ENCODE results near the gene UBASH3A.
A peak's percentile ranks its signal among the peaks of the same experiment; 100 is the strongest.

Gene UBASH3A

GRCh38 chr21:42441963-42442362, 38.3 kb downstream of the UBASH3A start:
- H4K20me1 ChIP-seq (ENCODE audit: insufficient read depth, low read length) = no peaks in the 10 kb centered on the region
- no peaks in the 10 kb centered on the region for H3K9me3 ChIP-seq (ENCODE audit: insufficient read depth, low read length, severe bottlenecking)
- no peaks in the 10 kb centered on the region for H3K79me2 ChIP-seq (ENCODE audit: insufficient read depth, low read length)
- H2AFZ ChIP-seq (ENCODE audit: low read depth, low read length) = no peak overlapping the region
- H3K36me3 ChIP-seq (ENCODE audit: insufficient read depth, low read length) = peaks cover 97% of the 10 kb centered on the region
- H3K27me3 ChIP-seq (ENCODE audit: insufficient read depth, low read length, poor library complexity) = no peaks in the 10 kb centered on the region
- H3K4me2 ChIP-seq (ENCODE audit: insufficient read depth, low read length) = no peak overlapping the region
- peak overlapping the region; percentile 42; the same call in 1 of the 2 replicates for H3K27ac ChIP-seq (ENCODE audit: low read length)
- ATAC-seq (ENCODE audit: insufficient read depth, low read depth) (no peak), DNase-seq (no peak)
- no peak overlapping the region for H3K4me3 ChIP-seq (ENCODE audit: low read depth in 1 of 2, low read length in 2 of 2)
- TF ChIP-seq CTCF (IDR thresholded peaks at IDR 0.05; ENCODE audit: borderline replicate concordance, extremely low read depth, low read length, poor library complexity, severe bottlenecking) (no peak), EZH2 (IDR thresholded peaks at IDR 0.05; ENCODE audit: borderline replicate concordance, low read depth, low read length, severe bottlenecking) (no peak)
- no peaks in the 10 kb centered on the region for H3K4me1 ChIP-seq (ENCODE audit: insufficient read depth, low read length)
- no peak overlapping the region for H3K9ac ChIP-seq (ENCODE audit: low read depth, low read length)

- Histone ChIP-seq H3K79me2 (ENCODE audit: insufficient read depth, low read length) (no peaks in the 10 kb centered on the region), H3K4me1 (ENCODE audit: insufficient read depth, low read length) (no peaks in the 10 kb centered on the region; the same call in 1 of the 2 replicates), H3K27me3 (ENCODE audit: insufficient read depth, low read length, poor library complexity) (no peaks in the 10 kb centered on the region), H4K20me1 (ENCODE audit: insufficient read depth, low read length) (no peaks in the 10 kb centered on the region), H3K4me3 (ENCODE audit: low read depth in 1 of 2, low read length in 2 of 2) (no peak overlapping the region), H2AFZ (ENCODE audit: low read depth, low read length) (no peak overlapping the region), H3K4me2 (ENCODE audit: insufficient read depth, low read length) (no peak overlapping the region), H3K27ac (ENCODE audit: low read length) (no peak overlapping the region), H3K9ac (ENCODE audit: low read depth, low read length) (no peak overlapping the region), H3K36me3 (ENCODE audit: insufficient read depth, low read length) (peaks cover 95% of the 10 kb centered on the region), H3K9me3 (ENCODE audit: insufficient read depth, low read length, severe bottlenecking) (no peaks in the 10 kb centered on the region)
- ATAC-seq (ENCODE audit: insufficient read depth, low read depth) (no peak), DNase-seq (no peak)
- TF ChIP-seq CTCF (IDR thresholded peaks at IDR 0.05; ENCODE audit: borderline replicate concordance, extremely low read depth, low read length, poor library complexity, severe bottlenecking) = no peak
- no peak for TF ChIP-seq EZH2 (IDR thresholded peaks at IDR 0.05; ENCODE audit: borderline replicate concordance, low read depth, low read length, severe bottlenecking)
These were observed 39.6 kb downstream of the UBASH3A start for GRCh38 chr21:42443181-42443785.

DNA sequence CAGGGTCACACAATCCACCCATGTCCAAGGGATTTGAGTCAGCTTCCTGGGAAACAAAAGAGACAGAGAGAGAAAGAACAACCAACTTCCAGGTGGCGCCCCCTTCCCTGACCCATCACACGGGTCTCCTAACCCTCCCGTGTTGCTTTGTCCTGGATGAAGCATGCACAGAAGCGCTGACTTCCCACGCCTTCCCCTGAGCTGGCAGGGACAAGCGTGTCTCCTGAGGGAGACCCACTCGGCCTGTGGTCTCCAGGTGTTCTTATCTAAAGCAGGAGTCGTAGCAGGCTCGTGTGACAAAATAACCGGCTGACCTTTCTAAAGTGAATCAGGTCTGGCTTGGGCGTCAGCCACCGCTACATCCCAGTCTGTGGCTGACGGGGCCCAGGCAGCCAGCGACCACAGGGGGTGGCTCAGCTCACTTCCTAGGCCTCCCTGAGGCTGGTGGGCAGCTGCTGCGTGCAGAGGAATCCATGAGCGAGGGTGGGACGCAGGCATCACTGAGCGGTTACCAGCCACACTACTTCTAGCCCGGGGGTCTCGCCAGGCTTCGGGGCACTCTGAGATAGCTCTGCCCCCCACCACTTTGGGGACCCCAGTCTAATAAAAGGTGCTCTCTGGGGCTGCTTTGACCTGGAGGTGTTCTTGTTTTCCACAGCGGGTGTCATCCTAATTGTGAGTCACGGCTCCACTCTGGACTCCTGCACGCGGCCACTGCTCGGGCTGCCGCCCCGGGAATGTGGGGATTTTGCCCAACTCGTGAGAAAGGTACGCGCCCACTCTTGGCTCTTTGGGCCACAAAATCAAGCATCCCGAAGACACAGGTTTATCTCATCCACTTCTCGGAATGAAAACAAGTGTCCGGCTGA, 40.4 kb downstream of the UBASH3A start:
- H3K4me2 ChIP-seq (ENCODE audit: insufficient read depth, low read length) = no peak overlapping the region
- peaks cover 86% of the 10 kb centered on the region for H3K36me3 ChIP-seq (ENCODE audit: insufficient read depth, low read length)
- no peak overlapping the region for H3K4me3 ChIP-seq (ENCODE audit: low read depth in 1 of 2, low read length in 2 of 2)
- no peak for DNase-seq
- H3K79me2 ChIP-seq (ENCODE audit: insufficient read depth, low read length) = no peaks in the 10 kb centered on the region
- ATAC-seq (ENCODE audit: insufficient read depth, low read depth) = no peak
- TF ChIP-seq EZH2 (IDR thresholded peaks at IDR 0.05; ENCODE audit: borderline replicate concordance, low read depth, low read length, severe bottlenecking) = no peak
- no peak for TF ChIP-seq CTCF (IDR thresholded peaks at IDR 0.05; ENCODE audit: borderline replicate concordance, extremely low read depth, low read length, poor library complexity, severe bottlenecking)
- H3K9ac ChIP-seq (ENCODE audit: low read depth, low read length) = no peak overlapping the region
- no peaks in the 10 kb centered on the region for H4K20me1 ChIP-seq (ENCODE audit: insufficient read depth, low read length)
- H3K27ac ChIP-seq (ENCODE audit: low read length) = peak overlapping the region; percentile 19; the same call in 1 of the 2 replicates
- no peak overlapping the region for H2AFZ ChIP-seq (ENCODE audit: low read depth, low read length)
- H3K27me3 ChIP-seq (ENCODE audit: insufficient read depth, low read length, poor library complexity) = no peaks in the 10 kb centered on the region
- peaks cover 7% of the 10 kb centered on the region for H3K4me1 ChIP-seq (ENCODE audit: insufficient read depth, low read length)
- H3K9me3 ChIP-seq (ENCODE audit: insufficient read depth, low read length, severe bottlenecking) = no peaks in the 10 kb centered on the region
